Right lobe of liver (tissue), 6 donors: ENCODE measurements around the gene MBNL2. TPM values are rescaled to one million over a fixed set of nuclear protein-coding genes. Genes with fewer than 3 reads are reported as not detected.

ENCODE experiments used
- ATAC-seq, 4 donors: fragments of 200-7000 bp; cut with Tn5 transposase; one replicate each; pipeline ENCODE4 v1.9.1; 2020; ENCODE audit warnings: mild to moderate bottlenecking in 4 of 4, moderate library complexity in 4 of 4
- DNase-seq, 3 donors: peaks; one replicate each; pipeline ENCODE4 v3.0.0-alpha.2; 2020
- H3K27ac ChIP-seq, 3 donors: fragments of 200-600 bp; one replicate each; pipeline ENCODE4 v1.8.0; 2022
- H3K27me3 ChIP-seq, 2 donors: fragments of 200-600 bp; one replicate each; pipeline ENCODE4 v1.8.0; 2022
- H3K36me3 ChIP-seq, 4 donors: fragments of 200-600 bp; sonication (generic) in 1 of 4; one replicate each; pipeline versions ENCODE4 v1.5.1 to v1.8.0; 2017 to 2022; ENCODE audit warnings: control low read depth in 1 of 4
- H3K4me1 ChIP-seq, 4 donors: fragments of 200-600 bp; sonication (generic) in 1 of 4; one replicate each; pipeline versions ENCODE4 v1.5.1 to v1.8.0; 2017 to 2022; ENCODE audit warnings: control low read depth in 1 of 4
- H3K4me3 ChIP-seq, 3 donors: fragments of 200-600 bp; one replicate each; pipeline ENCODE4 v1.8.0; 2022
- H3K9me3 ChIP-seq, 4 donors: fragments of 200-600 bp; sonication (generic) in 1 of 4; one replicate each; pipeline versions ENCODE4 v1.5.1 to v1.8.0; 2017 to 2022; ENCODE audit warnings: control low read depth in 1 of 4
- CTCF ChIP-seq, 4 donors: fragments of 200-600 bp in 3 of 4; fragments of 450-650 bp in 1 of 4; IDR thresholded peaks; one replicate each; pipeline versions ENCODE4 v1.5.1 to v1.8.0; 2016 to 2022; ENCODE audit warnings: antibody characterized with exemption in 4 of 4, mild to moderate bottlenecking in 2 of 4
- POLR2A ChIP-seq: fragments of 450-650 bp; IDR thresholded peaks from one replicate; pipeline ENCODE4 v1.6.1; 2017; ENCODE audit warnings: antibody characterized with exemption, mild to moderate bottlenecking
- WGBS: methylation state at CpG from one replicate; pipeline ENCODE4 v1.1.6; 2018; ENCODE audit warnings: low coverage, low lambda C conversion rate; ENCODE audit not compliant: insufficient coverage; ENCODE audit errors: missing lambda C conversion rate; 5-methylcytosine and 5-hydroxymethylcytosine counted together
- intact Hi-C, 2 donors: fragments of 100-400 bp; cut with DNase I; formaldehyde crosslinking; loops; one replicate each; pipeline versions ENCODE4 v1.11.2 to v1.14.1; 2022
- total RNA-seq, 6 experiments: library from RNA; depleted of rRNA in 2 of 6; stranded (reverse); fragments of >200 nt in 2 of 6; fragmentation: NEBNext Ultra II Directional in 3 of 6; extraction: Animal tissue kit (Norgen Biotek cat#: 25700) in 3 of 6; gene quantifications; one replicate each; pipeline versions ENCODE4 v1.1.0 to v1.2.4, GENCODE V29; 2016 to 2023
- donor health status: DM: no; HTN: yes; CAD: no.
- donor health status: DM: no; HTN: no; CAD: no.
- donor health status: DM: no; HTN: no; CAD: no.
- donor health status: DM: no; HTN: yes; CAD: no.
- donor health status: DM: no; HTN: yes; CAD: no.

Gene MBNL2
- total RNA-seq, 6 experiments from 2014 or later, result 30.3 to 135 (median 81.5) TPM

DNA sequence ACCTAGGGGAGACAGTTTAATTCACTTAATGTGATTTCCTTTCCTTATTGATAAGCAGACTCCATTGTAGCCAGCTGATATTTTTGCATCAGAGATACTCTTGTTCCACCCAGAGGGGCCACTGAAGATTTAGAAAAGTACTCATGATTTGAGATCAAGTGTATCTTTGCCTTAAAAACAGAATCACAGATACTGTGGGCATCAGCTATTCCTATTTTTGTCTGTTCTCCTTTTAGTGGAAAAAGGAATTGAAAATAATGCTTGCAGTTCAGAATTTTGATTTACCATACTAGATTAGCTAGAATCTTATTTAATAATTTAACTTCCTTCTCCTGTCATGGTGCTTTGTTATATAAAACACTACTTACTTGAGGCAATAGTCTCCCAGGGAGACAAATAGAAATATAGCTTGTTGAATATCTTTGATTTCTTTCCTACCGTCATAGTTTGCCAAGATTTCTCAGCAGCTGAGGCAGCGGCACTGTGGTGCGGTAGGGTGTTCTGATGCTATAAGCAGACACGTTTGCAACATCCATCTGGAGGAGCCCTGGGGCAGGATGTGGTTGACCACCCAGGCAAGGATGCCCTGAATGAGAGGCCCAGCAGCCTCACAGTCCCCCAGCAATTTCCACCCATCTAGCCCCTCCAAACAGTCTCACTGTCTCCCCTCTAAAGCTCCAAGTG is 164.8 kb downstream of the MBNL2 start:
- H3K4me1 ChIP-seq, result no peaks in the 10 kb centered on the region
- peak overlapping the region in 1 of 3 donors; percentile 1 for H3K27ac ChIP-seq
- no peaks in the 10 kb centered on the region for H3K9me3 ChIP-seq
- no peaks in the 10 kb centered on the region for H3K27me3 ChIP-seq
- no peak overlapping the region for H3K4me3 ChIP-seq
- peaks cover 0 to 21% (median 8%) of the 10 kb centered on the region in 4 donors for H3K36me3 ChIP-seq
- DNase-seq (no peak), ATAC-seq (peak; percentile 24 to 55 (median 44))
- intact Hi-C loops, result no loop called here
- TF ChIP-seq POLR2A (no peak), CTCF (IDR thresholded peaks at IDR 0.05) (no peak)
- 69% methylated on average over 4 of the region's 4 CpGs for WGBS

DNA sequence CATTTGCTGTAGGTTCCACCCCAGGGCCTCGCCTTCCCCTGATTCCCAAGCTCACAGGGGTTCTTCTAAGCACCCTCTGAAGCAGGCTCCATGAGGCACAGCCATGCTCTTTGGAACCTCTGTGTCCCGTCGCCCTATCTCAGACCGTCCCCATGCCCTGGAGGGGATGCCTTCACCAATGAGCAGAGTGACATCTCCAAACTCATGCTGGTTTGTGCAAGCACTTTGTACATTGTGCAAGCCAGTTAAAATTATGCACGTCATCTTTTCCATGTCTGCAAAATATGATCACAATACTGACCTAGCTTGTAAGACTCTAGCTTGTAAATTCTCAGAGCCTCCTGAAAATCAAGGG is 165.3 kb downstream of the MBNL2 start:
- TF ChIP-seq CTCF (IDR thresholded peaks at IDR 0.05), result no peak
- no peak for TF ChIP-seq POLR2A
- no peak overlapping the region for H3K27ac ChIP-seq
- no peaks in the 10 kb centered on the region for H3K9me3 ChIP-seq
- intact Hi-C loops, result no loop called here
- DNase-seq (no peak), ATAC-seq (peak; percentile 45 to 62 (median 50))
- H3K4me1 ChIP-seq, result no peaks in the 10 kb centered on the region
- H3K36me3 ChIP-seq, result peaks cover 0 to 18% (median 7%) of the 10 kb centered on the region in 4 donors
- 83% methylated on average over 1 of the region's 5 CpGs for WGBS
- H3K4me3 ChIP-seq, result no peak overlapping the region
- no peaks in the 10 kb centered on the region for H3K27me3 ChIP-seq

DNA sequence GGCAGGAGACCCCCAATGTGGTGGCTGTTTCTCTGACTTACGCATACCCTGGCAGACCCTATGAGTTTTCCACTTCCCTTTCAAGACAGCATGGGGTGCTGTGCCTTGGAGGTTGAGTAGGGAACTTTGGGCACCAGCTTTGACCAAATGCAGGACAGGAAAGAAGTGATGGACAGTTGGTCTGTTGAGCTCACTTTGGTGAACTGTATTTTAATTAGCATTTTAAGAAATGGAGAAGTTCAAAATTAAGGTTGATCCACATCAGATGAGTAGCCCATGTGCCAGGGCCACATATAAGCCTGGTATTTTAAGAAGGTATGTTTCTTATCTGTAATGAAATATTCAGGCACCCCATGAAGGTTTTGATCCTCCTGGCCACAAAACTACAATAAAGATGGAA is 165.8 kb downstream of the MBNL2 start:
- peaks cover 0 to 22% (median 7%) of the 10 kb centered on the region in 4 donors for H3K36me3 ChIP-seq
- ATAC-seq (peak; percentile 22 to 44 (median 33)), DNase-seq (no peak)
- 58% methylated on average over 1 of the region's 1 CpG for WGBS
- no peaks in the 10 kb centered on the region for H3K9me3 ChIP-seq
- no peak overlapping the region for H3K27ac ChIP-seq
- H3K4me1 ChIP-seq, result no peaks in the 10 kb centered on the region
- H3K27me3 ChIP-seq, result no peaks in the 10 kb centered on the region
- intact Hi-C loops, result no loop called here
- no peak overlapping the region for H3K4me3 ChIP-seq
- TF ChIP-seq POLR2A, result no peak
- TF ChIP-seq CTCF (IDR thresholded peaks at IDR 0.05), result no peak

- ATAC-seq, result peak in 2 of 4 donors; percentile 9 to 14
- no peak overlapping the region for H3K27ac ChIP-seq
- H3K36me3 ChIP-seq, result peaks cover 0 to 24% (median 8%) of the 10 kb centered on the region in 4 donors
- intact Hi-C loops, result no loop called here
- 81% methylated on average over 3 of the region's 3 CpGs for WGBS
- no peak for DNase-seq
- TF ChIP-seq CTCF (IDR thresholded peaks at IDR 0.05) (no peak), POLR2A (no peak)
- H3K27me3 ChIP-seq, result no peaks in the 10 kb centered on the region
- no peaks in the 10 kb centered on the region for H3K9me3 ChIP-seq
- H3K4me1 ChIP-seq, result no peaks in the 10 kb centered on the region
- no peak overlapping the region for H3K4me3 ChIP-seq
Observed at GRCh38 chr13:97388373-97388772, 166.2 kb downstream of the MBNL2 start.
